PFSK-1 (cell line): Measurements from ENCODE around the gene ADAMTS3.

Experiments
- FOXP2 ChIP-seq: optimal IDR thresholded peaks from 2 replicates; pipeline ENCODE3; 2011; ENCODE audit warnings: borderline replicate concordance, control low read depth, inconsistent platforms; ENCODE audit not compliant: insufficient read depth; ENCODE audit errors: extremely low read length, extremely low read depth
- POLR2AphosphoS5 ChIP-seq: IDR thresholded peaks from 2 replicates; pipeline ENCODE4 v1.6.1; 2012; ENCODE audit warnings: low read depth, mild to moderate bottlenecking, control low read depth, low read length, moderate library complexity
- TAF1 ChIP-seq: IDR thresholded peaks from 2 replicates; pipeline ENCODE4 v1.6.1; 2012; ENCODE audit warnings: low read length, control low read depth, borderline replicate concordance; ENCODE audit not compliant: insufficient read depth
- TF ChIP-seq, protein P1 (sequence below), 2 experiments: IDR thresholded peaks; 2 replicates each; pipeline versions ENCODE4 v1.6.1 to v1.8.0; 2011 to 2012; ENCODE audit warnings: low read depth in 2 of 2, low read length in 2 of 2, control low read depth in 1 of 2, inconsistent platforms in 1 of 2, mild to moderate bottlenecking in 1 of 2, moderate library complexity in 1 of 2; ENCODE audit not compliant: insufficient read depth in 1 of 2

GRCh38 chr4:72432975-72433374 is 136.0 kb downstream of the ADAMTS3 start:
- TF ChIP-seq, protein P1, sequence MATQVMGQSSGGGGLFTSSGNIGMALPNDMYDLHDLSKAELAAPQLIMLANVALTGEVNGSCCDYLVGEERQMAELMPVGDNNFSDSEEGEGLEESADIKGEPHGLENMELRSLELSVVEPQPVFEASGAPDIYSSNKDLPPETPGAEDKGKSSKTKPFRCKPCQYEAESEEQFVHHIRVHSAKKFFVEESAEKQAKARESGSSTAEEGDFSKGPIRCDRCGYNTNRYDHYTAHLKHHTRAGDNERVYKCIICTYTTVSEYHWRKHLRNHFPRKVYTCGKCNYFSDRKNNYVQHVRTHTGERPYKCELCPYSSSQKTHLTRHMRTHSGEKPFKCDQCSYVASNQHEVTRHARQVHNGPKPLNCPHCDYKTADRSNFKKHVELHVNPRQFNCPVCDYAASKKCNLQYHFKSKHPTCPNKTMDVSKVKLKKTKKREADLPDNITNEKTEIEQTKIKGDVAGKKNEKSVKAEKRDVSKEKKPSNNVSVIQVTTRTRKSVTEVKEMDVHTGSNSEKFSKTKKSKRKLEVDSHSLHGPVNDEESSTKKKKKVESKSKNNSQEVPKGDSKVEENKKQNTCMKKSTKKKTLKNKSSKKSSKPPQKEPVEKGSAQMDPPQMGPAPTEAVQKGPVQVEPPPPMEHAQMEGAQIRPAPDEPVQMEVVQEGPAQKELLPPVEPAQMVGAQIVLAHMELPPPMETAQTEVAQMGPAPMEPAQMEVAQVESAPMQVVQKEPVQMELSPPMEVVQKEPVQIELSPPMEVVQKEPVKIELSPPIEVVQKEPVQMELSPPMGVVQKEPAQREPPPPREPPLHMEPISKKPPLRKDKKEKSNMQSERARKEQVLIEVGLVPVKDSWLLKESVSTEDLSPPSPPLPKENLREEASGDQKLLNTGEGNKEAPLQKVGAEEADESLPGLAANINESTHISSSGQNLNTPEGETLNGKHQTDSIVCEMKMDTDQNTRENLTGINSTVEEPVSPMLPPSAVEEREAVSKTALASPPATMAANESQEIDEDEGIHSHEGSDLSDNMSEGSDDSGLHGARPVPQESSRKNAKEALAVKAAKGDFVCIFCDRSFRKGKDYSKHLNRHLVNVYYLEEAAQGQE (IDR thresholded peaks at IDR 0.05; ENCODE audit: insufficient read depth in 1 of 2, low read depth in 2 of 2, low read length in 2 of 2) = no peak
- TF ChIP-seq TAF1 = no peak
- TF ChIP-seq FOXP2 = no peak
- no peak for TF ChIP-seq POLR2AphosphoS5
